Tibial nerve (tissue), 4 donors: ENCODE measurements around the gene BCL7B. TPM values are rescaled to one million over a fixed set of nuclear protein-coding genes. Genes with fewer than 3 reads are reported as not detected.
"Not testable (repeated sequence)": the region's sequence is repeated elsewhere in the genome, so short reads cannot be mapped to it uniquely, and the experiment has no call there.

Source experiments
- DNase-seq, 2 donors: peaks; one replicate each; pipeline ENCODE4 v3.0.0-alpha.2; 2019; ENCODE audit warnings: low spot score in 2 of 2
- H3K27ac ChIP-seq, 4 donors: fragments of 200-600 bp; sonication (generic) in 3 of 4; one replicate each; pipeline ENCODE4 v1.5.1; 2017 to 2019; ENCODE audit warnings: mild to moderate bottlenecking in 1 of 4
- H3K27me3 ChIP-seq, 2 donors: fragments of 200-600 bp; sonication (generic) in 1 of 2; one replicate each; pipeline versions ENCODE4 v1.5.1 to v1.6.0; 2017 to 2019
- H3K36me3 ChIP-seq, 3 donors: fragments of 200-600 bp; sonication (generic); one replicate each; pipeline ENCODE4 v1.5.1; 2018 to 2019
- H3K4me1 ChIP-seq, 4 donors: fragments of 200-600 bp; sonication (generic) in 3 of 4; one replicate each; pipeline ENCODE4 v1.5.1; 2017 to 2019
- H3K4me3 ChIP-seq, 4 donors: fragments of 200-600 bp; sonication (generic) in 3 of 4; one replicate each; pipeline ENCODE4 v1.5.1; 2017 to 2019; ENCODE audit warnings: mild to moderate bottlenecking in 1 of 4, moderate library complexity in 1 of 4
- H3K9me3 ChIP-seq, 4 donors: fragments of 200-600 bp; sonication (generic) in 3 of 4; one replicate each; pipeline ENCODE4 v1.5.1; 2017 to 2019
- CTCF ChIP-seq, 5 experiments: fragments of 200-600 bp in 3 of 5; fragments of 450-650 bp in 2 of 5; sonication (generic) in 3 of 5; IDR thresholded peaks; one replicate each; pipeline ENCODE4 v1.5.1; 2016 to 2019; ENCODE audit warnings: antibody characterized with exemption in 5 of 5, mild to moderate bottlenecking in 3 of 5, moderate library complexity in 2 of 5
- EP300 ChIP-seq, 2 donors: sonication (generic); formaldehyde crosslinking; IDR thresholded peaks; one replicate each; pipeline ENCODE4 v1.6.1; 2017; ENCODE audit warnings: antibody characterized with exemption in 2 of 2, mild to moderate bottlenecking in 1 of 2
- POLR2A ChIP-seq, 2 donors: fragments of 450-650 bp; IDR thresholded peaks; one replicate each; pipeline ENCODE4 v1.6.1; 2017; ENCODE audit warnings: antibody characterized with exemption in 2 of 2, mild to moderate bottlenecking in 2 of 2, moderate library complexity in 2 of 2
- WGBS, 2 donors: methylation state at CpG; one replicate each; pipeline ENCODE4 v1.1.5; 2018; 5-methylcytosine and 5-hydroxymethylcytosine counted together
- total RNA-seq, 4 donors: library from RNA; depleted of rRNA; stranded (reverse); fragments of >200 nt; gene quantifications; one replicate each; pipeline ENCODE4 v1.1.0, GENCODE V29; 2016

BCL7B gene
- total RNA-seq, 4 donors from 2014 or later, result 46.1 to 76.2 (median 59.4) TPM

GRCh38 chr7:73586911-73587310 is 29.4 kb upstream of the BCL7B start:
- H3K4me1 ChIP-seq, result peaks cover 0 to 9% (median 0%) of the 10 kb centered on the region in 4 donors

GRCh38 chr7:73585196-73585595 is 27.7 kb upstream of the BCL7B start:
- Histone ChIP-seq H3K9me3 (no peaks in the 10 kb centered on the region), H3K36me3 (no peaks in the 10 kb centered on the region), H3K4me3 (no peak overlapping the region), H3K27me3 (no peaks in the 10 kb centered on the region), H3K4me1 (peaks cover 0 to 10% (median 0%) of the 10 kb centered on the region in 4 donors), H3K27ac (no peak overlapping the region)
- no peak for DNase-seq
- 64 to 65% methylated on average over 2 of the region's 2 CpGs for WGBS, 2 donors
- TF ChIP-seq EP300 (IDR thresholded peaks at IDR 0.05) (no peak), CTCF (IDR thresholded peaks at IDR 0.05) (no peak), POLR2A (IDR thresholded peaks at IDR 0.05) (no peak)

More at GRCh38 chr7:73586911-73587310, 29.4 kb upstream of the BCL7B start:
- 92 to 93% methylated on average over 12 of the region's 12 CpGs for WGBS, 2 donors
- TF ChIP-seq EP300 (IDR thresholded peaks at IDR 0.05), result no peak
- no peak for TF ChIP-seq POLR2A (IDR thresholded peaks at IDR 0.05)
- no peak for TF ChIP-seq CTCF (IDR thresholded peaks at IDR 0.05)
- H3K27me3 ChIP-seq, result no peaks in the 10 kb centered on the region
- no peak for DNase-seq
- H3K4me3 ChIP-seq, result no peak overlapping the region
- no peak overlapping the region for H3K27ac ChIP-seq
- no peaks in the 10 kb centered on the region for H3K36me3 ChIP-seq
- no peaks in the 10 kb centered on the region for H3K9me3 ChIP-seq

GRCh38 chr7:73582664-73583202 is 25.2 kb upstream of the BCL7B start:
- 87 to 93% methylated on average over 6 of the region's 6 CpGs for WGBS, 2 donors
- TF ChIP-seq POLR2A (IDR thresholded peaks at IDR 0.05), result no peak
- TF ChIP-seq CTCF (IDR thresholded peaks at IDR 0.05), result no peak
- no peak for TF ChIP-seq EP300 (IDR thresholded peaks at IDR 0.05)

GRCh38 chr7:73581006-73581405 is 23.5 kb upstream of the BCL7B start:
- H3K4me3 ChIP-seq, H3K27ac ChIP-seq, DNase-seq, H3K9me3 ChIP-seq, H3K27me3 ChIP-seq, H3K36me3 ChIP-seq: not testable (repeated sequence)
- peaks cover 0 to 29% (median 17%) of the 10 kb centered on the region in 4 donors for H3K4me1 ChIP-seq
- WGBS, 2 donors, result 81 to 83% methylated on average over 9 of the region's 9 CpGs

More at GRCh38 chr7:73582664-73583202, 25.2 kb upstream of the BCL7B start:
- H3K4me3 ChIP-seq, result no peak overlapping the region
- no peak for DNase-seq
- H3K27ac ChIP-seq, result no peak overlapping the region
- no peaks in the 10 kb centered on the region for H3K36me3 ChIP-seq
- no peaks in the 10 kb centered on the region for H3K9me3 ChIP-seq
- H3K27me3 ChIP-seq, result no peaks in the 10 kb centered on the region
- peaks cover 0 to 13% (median 6%) of the 10 kb centered on the region in 4 donors for H3K4me1 ChIP-seq

- Histone ChIP-seq H3K9me3 (no peaks in the 10 kb centered on the region), H3K27ac (peak within 1 kb of the TSS; percentile 90 to 96 (median 92)), H3K4me3 (peak within 1 kb of the TSS; percentile 71 to 98 (median 89)), H3K4me1 (peaks cover 0 to 41% (median 17%) of the 10 kb centered on the region in 4 donors), H3K36me3 (peaks cover 0 to 25% (median 7%) of the 10 kb centered on the region in 3 donors), H3K27me3 (no peaks in the 10 kb centered on the region)
- DNase-seq, result peak; percentile 98 to 99
- TF ChIP-seq EP300 (IDR thresholded peaks at IDR 0.05) (peak in 1 of 2 donors; percentile 72), POLR2A (IDR thresholded peaks at IDR 0.05) (peak; percentile 79 to 87), CTCF (IDR thresholded peaks at IDR 0.05) (peak in 3 of 5 experiments; percentile 16 to 39 (median 37))
- WGBS, 2 donors, result 0% methylated on average over 27 to 54 of the region's 75 CpGs
Observed at GRCh38 chr7:73578342-73579128, 21.0 kb upstream of the BCL7B start, which contains the start of gene TBL2. TBL2 (minus strand) TSS chr7:73578579; CDS start chr7:73578549, 30 bp downstream.
